ENCODE measurements around the gene CLIP2. TPM values are rescaled to one million over a fixed set of nuclear protein-coding genes. Genes with fewer than 3 reads are reported as not detected.
"Not testable (repeated sequence)": the region's sequence is repeated elsewhere in the genome, so short reads cannot be mapped to it uniquely, and the experiment has no call there.

Gene CLIP2
- total RNA-seq, 2 experiments from 2014 or later: 0.72 to 0.89 TPM

GRCh38 chr7:74430409-74430808 lies 141.2 kb downstream of the CLIP2 start:
- H3K27me3 Mint-ChIP-seq; H3K4me1 Mint-ChIP-seq; POLR2A ChIA-PET; H3K36me3 Mint-ChIP-seq (ENCODE audit: low read depth); H3K4me3 Mint-ChIP-seq; DNase-seq; H3K9me3 Mint-ChIP-seq; H3K27ac Mint-ChIP-seq: not testable (repeated sequence)
- CTCF ChIA-PET: interaction anchor here (2.1 kb wide), 1 partner anchor 29 kb away, joined by 6 read pairs; no protein-coding TSS in a partner anchor

- H3K27ac Mint-ChIP-seq: no peak overlapping the region
- no peak overlapping the region for H3K4me3 Mint-ChIP-seq
- ChIA-PET POLR2A (no interaction called here), CTCF (no interaction called here)
- H3K36me3 Mint-ChIP-seq (ENCODE audit: low read depth): no peaks in the 10 kb centered on the region
- no peaks in the 10 kb centered on the region for H3K9me3 Mint-ChIP-seq
- H3K27me3 Mint-ChIP-seq: no peaks in the 10 kb centered on the region
- no peak for DNase-seq
- no peaks in the 10 kb centered on the region for H3K4me1 Mint-ChIP-seq
Observed at GRCh38 chr7:74430961-74431466, 141.8 kb downstream of the CLIP2 start.

- H3K27ac Mint-ChIP-seq; H3K4me3 Mint-ChIP-seq; H3K27me3 Mint-ChIP-seq; H3K4me1 Mint-ChIP-seq; H3K36me3 Mint-ChIP-seq (ENCODE audit: low read depth); POLR2A ChIA-PET; DNase-seq; H3K9me3 Mint-ChIP-seq: not testable (repeated sequence)
- CTCF ChIA-PET: interaction anchor here (0.7 kb wide), 1 partner anchor 19 kb away, joined by 4 read pairs; no protein-coding TSS in a partner anchor
Observed at GRCh38 chr7:74437291-74437571, 148.0 kb downstream of the CLIP2 start.

- ChIA-PET POLR2A (no interaction called here), CTCF (interaction anchor here (1.6 kb wide), 1 partner anchor 21 kb away, joined by 7 read pairs; no protein-coding TSS in a partner anchor)
- H3K27me3 Mint-ChIP-seq: no peaks in the 10 kb centered on the region
- no peak overlapping the region for H3K27ac Mint-ChIP-seq
- no peak overlapping the region for H3K4me3 Mint-ChIP-seq
- DNase-seq: no peak
- H3K9me3 Mint-ChIP-seq: peaks cover 4% of the 10 kb centered on the region
- H3K4me1 Mint-ChIP-seq: no peaks in the 10 kb centered on the region
- no peaks in the 10 kb centered on the region for H3K36me3 Mint-ChIP-seq (ENCODE audit: low read depth)
Observed at GRCh38 chr7:74438327-74438726, 149.1 kb downstream of the CLIP2 start.

- Mint-ChIP-seq H3K27ac (no peak overlapping the region), H3K9me3 (peaks cover 4% of the 10 kb centered on the region), H3K36me3 (ENCODE audit: low read depth) (no peaks in the 10 kb centered on the region)
Observed at GRCh38 chr7:74439541-74439940, 150.3 kb downstream of the CLIP2 start.

GRCh38 chr7:74440143-74440542 lies 150.9 kb downstream of the CLIP2 start:
- DNase-seq; H3K36me3 Mint-ChIP-seq (ENCODE audit: low read depth); H3K4me1 Mint-ChIP-seq; H3K27ac Mint-ChIP-seq; H3K4me3 Mint-ChIP-seq; H3K9me3 Mint-ChIP-seq; POLR2A ChIA-PET; H3K27me3 Mint-ChIP-seq: not testable (repeated sequence)
- CTCF ChIA-PET: interaction anchor here (1.6 kb wide), 1 partner anchor 22 kb away, joined by 7 read pairs; no protein-coding TSS in a partner anchor

More at GRCh38 chr7:74439541-74439940, 150.3 kb downstream of the CLIP2 start:
- no peak overlapping the region for H3K4me3 Mint-ChIP-seq
- no peaks in the 10 kb centered on the region for H3K27me3 Mint-ChIP-seq
- DNase-seq: no peak
- no peaks in the 10 kb centered on the region for H3K4me1 Mint-ChIP-seq
- ChIA-PET POLR2A (no interaction called here), CTCF (interaction anchor here (1.2 to 1.6 kb wide), 2 partner anchors 10 to 22 kb away, joined by 5 to 7 read pairs; no protein-coding TSS in a partner anchor)

- Mint-ChIP-seq H3K27me3 (no peaks in the 10 kb centered on the region), H3K9me3 (peaks cover 4% of the 10 kb centered on the region), H3K4me3 (no peak overlapping the region), H3K36me3 (ENCODE audit: low read depth) (no peaks in the 10 kb centered on the region), H3K27ac (no peak overlapping the region), H3K4me1 (no peaks in the 10 kb centered on the region)
- no peak for DNase-seq
- ChIA-PET POLR2A (interaction anchor here (0.6 kb wide), 1 partner anchor 578 kb away, joined by 3 read pairs; no protein-coding TSS in a partner anchor), CTCF (interaction anchor here (0.6 to 0.8 kb wide), 2 partner anchors 9 to 1323 kb away, joined by 3 read pairs; no protein-coding TSS in a partner anchor)
Observed at GRCh38 chr7:74441801-74442200, 152.6 kb downstream of the CLIP2 start.

- CTCF ChIA-PET: interaction anchor here (0.7 kb wide), 1 partner anchor 126 kb away, joined by 3 read pairs; no protein-coding TSS in a partner anchor
- DNase-seq: no peak
- no peaks in the 10 kb centered on the region for H3K27me3 Mint-ChIP-seq
Observed at GRCh38 chr7:74443543-74444247, 154.5 kb downstream of the CLIP2 start.

GRCh38 chr7:74449144-74449543 lies 159.9 kb downstream of the CLIP2 start:
- no peak for DNase-seq
- Mint-ChIP-seq H3K9me3 (no peaks in the 10 kb centered on the region), H3K4me1 (peaks cover 19% of the 10 kb centered on the region), H3K27me3 (peaks cover 1% of the 10 kb centered on the region), H3K4me3 (no peak overlapping the region), H3K36me3 (ENCODE audit: low read depth) (peaks cover 3% of the 10 kb centered on the region), H3K27ac (no peak overlapping the region)
- ChIA-PET POLR2A (no interaction called here), CTCF (interaction anchor here (0.6 to 1.5 kb wide), 3 partner anchors 10 to 1826 kb away, joined by 3 to 7 read pairs (median 5); no protein-coding TSS in a partner anchor)

More at GRCh38 chr7:74443543-74444247, 154.5 kb downstream of the CLIP2 start:
- no peaks in the 10 kb centered on the region for H3K36me3 Mint-ChIP-seq (ENCODE audit: low read depth)
- H3K4me3 Mint-ChIP-seq: no peak overlapping the region
- H3K9me3 Mint-ChIP-seq: no peaks in the 10 kb centered on the region
- POLR2A ChIA-PET: no interaction called here
- H3K27ac Mint-ChIP-seq: no peak overlapping the region
- no peaks in the 10 kb centered on the region for H3K4me1 Mint-ChIP-seq

- H3K9me3 Mint-ChIP-seq: no peaks in the 10 kb centered on the region
- H3K4me1 Mint-ChIP-seq: peaks cover 19% of the 10 kb centered on the region
- peaks cover 1% of the 10 kb centered on the region for H3K27me3 Mint-ChIP-seq
- ChIA-PET POLR2A (no interaction called here), CTCF (interaction anchor here (0.6 to 1.5 kb wide), 7 partner anchors 9 to 1396 kb away, joined by 3 to 7 read pairs (median 3); no protein-coding TSS in a partner anchor)
- H3K36me3 Mint-ChIP-seq (ENCODE audit: low read depth): peaks cover 3% of the 10 kb centered on the region
- peak; percentile 77 for DNase-seq
- no peak overlapping the region for H3K27ac Mint-ChIP-seq
- no peak overlapping the region for H3K4me3 Mint-ChIP-seq
Observed at GRCh38 chr7:74449809-74450397, 160.7 kb downstream of the CLIP2 start.

GRCh38 chr7:74452748-74453321 lies 163.6 kb downstream of the CLIP2 start:
- Mint-ChIP-seq H3K36me3 (ENCODE audit: low read depth) (peaks cover 3% of the 10 kb centered on the region), H3K9me3 (no peaks in the 10 kb centered on the region), H3K4me1 (peaks cover 19% of the 10 kb centered on the region), H3K27ac (peak overlapping the region; percentile 88), H3K27me3 (peaks cover 9% of the 10 kb centered on the region), H3K4me3 (peak overlapping the region; percentile 53)
- CTCF ChIA-PET: interaction anchor here (1.8 kb wide), 1 partner anchor 114 kb away, joined by 6 read pairs; no protein-coding TSS in a partner anchor
- POLR2A ChIA-PET: no interaction called here
- no peak for DNase-seq

GRCh38 chr7:74453322-74454011 lies 164.3 kb downstream of the CLIP2 start, which contains the start of gene GTF2IRD1:
GTF2IRD1 (plus strand) TSS chr7:74453906; CDS start chr7:74508081, 54,175 bp downstream.
- H3K4me1 Mint-ChIP-seq: peaks cover 19% of the 10 kb centered on the region
- peak within 1 kb of the TSS; percentile 53 for H3K4me3 Mint-ChIP-seq
- no peaks in the 10 kb centered on the region for H3K9me3 Mint-ChIP-seq
- peaks cover 9% of the 10 kb centered on the region for H3K27me3 Mint-ChIP-seq
- peak; percentile 28 for DNase-seq
- H3K36me3 Mint-ChIP-seq (ENCODE audit: low read depth): peaks cover 3% of the 10 kb centered on the region
- CTCF ChIA-PET: no interaction called here
- peak within 1 kb of the TSS; percentile 88 for H3K27ac Mint-ChIP-seq
- POLR2A ChIA-PET: no interaction called here
